COLO668 (cell line): ENCODE results near the gene TCP11.

Experiments
- DNase-seq: peaks from one replicate; lab custom pipeline; 2025; ENCODE audit not compliant: unreplicated experiment; lab: John Stamatoyannopoulos, UW

The TCP11 gene

GRCh38 chr6:35141007-35141655, at the start of gene TCP11:
TSS of gene TCP11 (minus strand) at chr6:35141339. CDS start at chr6:35140870, 469 bp downstream.
- DNase-seq: no peak

DNA sequence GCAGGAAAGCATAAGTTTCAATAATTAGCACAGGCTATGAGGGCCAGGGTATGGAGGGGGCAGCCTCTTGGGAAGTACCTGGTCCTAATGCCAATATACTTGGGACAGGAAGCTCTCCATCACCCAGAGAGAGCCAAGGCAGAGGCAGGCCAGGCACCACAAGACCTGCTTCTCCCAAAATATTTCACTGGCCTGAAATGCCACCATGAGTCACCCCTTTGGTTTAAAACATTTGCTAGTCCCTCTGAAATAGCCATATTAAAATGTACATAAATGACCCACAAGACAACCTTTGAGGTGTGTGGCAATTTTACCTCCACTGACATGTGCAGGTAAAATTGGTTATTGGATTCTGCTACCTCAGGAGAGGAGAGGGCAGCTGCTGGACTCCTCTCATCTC, 49.2 kb upstream of the TCP11 start:
- no peak for DNase-seq

DNA sequence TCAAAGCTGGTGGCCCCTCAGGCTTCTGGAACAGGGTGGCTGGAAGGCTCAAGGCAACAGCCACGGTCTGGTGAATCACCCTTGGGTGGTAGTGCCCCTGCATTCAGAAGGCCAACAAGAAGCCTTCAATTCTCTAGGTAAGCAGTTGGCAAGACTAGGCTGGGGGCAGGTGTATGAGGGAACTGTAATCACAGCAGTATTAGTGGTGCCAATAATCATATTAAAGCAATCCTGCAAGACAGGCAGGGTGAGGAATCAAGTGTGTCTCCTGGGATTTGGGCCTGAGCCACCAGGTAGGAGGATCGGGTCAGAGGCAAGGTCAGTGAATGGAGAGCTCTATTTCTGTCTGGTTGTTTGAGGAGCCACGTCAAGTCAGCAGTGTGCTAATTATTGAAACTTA, 47.7 kb upstream of the TCP11 start:
- DNase-seq: no peak

DNA sequence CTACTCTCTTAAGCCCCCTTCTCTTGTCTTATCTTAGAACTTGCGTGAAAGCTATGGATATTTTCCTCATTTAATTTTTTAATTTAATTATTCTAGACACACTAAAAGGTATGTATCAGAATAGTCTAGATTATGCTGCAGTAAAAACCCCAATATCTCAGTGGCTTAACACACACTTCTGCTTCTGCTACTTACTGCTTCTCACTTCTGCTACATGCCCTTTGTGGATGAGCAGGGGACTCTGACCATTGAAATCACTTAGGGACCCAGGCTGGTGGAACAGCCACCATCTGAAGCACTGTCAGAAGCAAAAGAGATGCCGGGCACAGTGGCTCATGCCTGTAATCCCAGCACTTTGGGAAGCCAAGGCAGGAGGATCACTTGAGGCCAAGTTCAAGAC, 45.4 kb upstream of the TCP11 start:
- DNase-seq: no peak

- DNase-seq: no peak
Observed at GRCh38 chr6:35185971-35186370, 44.8 kb upstream of the TCP11 start.

DNA sequence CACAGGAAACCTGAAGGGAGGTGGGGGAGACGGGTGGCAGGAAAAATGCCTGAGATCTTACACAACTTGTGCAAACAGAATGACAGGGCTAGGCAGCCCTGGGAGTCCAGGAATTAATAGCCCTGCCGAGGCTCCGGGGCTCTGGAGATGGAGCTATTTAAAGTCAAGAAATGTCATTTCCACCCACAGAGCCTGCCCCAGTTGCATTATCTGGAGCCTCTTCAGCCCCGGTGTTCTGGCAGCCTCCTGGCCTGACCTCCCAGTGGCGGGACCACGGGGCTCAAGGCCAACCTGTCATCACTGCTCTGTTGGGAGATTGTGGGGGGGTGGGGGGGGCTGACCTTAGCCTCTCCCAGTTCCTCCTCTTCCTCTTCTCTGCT, 44.2 kb upstream of the TCP11 start:
- no peak for DNase-seq

- no peak for DNase-seq
Observed at GRCh38 chr6:35184580-35185301, 43.6 kb upstream of the TCP11 start.

DNA sequence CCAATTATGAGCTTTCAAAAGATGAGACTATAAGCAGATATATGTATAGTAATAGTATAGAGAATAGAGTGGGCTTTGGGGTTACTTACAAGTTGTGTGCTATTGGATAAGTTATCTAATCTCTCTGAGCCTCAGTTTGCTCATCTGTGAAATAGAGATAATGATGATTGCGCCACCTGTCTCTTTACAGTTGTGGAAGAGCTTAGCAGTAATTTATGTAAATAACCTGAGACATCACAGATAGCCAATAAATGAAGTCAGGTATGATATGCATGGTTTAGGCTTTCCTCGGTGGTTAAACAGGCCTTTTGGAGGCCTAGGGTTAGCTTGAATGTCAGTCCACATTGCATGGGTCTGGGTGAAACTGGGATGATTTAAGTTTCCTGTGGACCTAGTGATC, 42.8 kb upstream of the TCP11 start:
- no peak for DNase-seq

DNA sequence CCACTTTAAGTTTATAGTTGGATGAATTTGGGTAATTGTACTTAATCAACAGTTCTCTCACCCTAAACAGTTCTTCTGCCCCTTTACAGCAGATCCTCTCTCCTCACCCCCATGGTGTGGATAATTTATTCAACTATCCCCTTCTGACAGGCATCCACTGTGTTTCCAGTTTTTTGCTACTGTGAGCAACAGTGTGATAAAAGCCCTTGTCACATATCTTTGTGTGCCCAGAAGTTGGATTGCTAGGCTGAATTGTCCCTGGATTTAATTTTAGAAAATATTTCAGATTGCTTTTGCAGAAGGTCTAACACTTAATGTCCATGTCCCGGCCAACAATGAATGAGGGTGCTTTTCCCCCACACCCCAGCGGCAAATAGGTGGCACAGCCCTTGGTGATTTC, 42.1 kb upstream of the TCP11 start:
- no peak for DNase-seq

DNA sequence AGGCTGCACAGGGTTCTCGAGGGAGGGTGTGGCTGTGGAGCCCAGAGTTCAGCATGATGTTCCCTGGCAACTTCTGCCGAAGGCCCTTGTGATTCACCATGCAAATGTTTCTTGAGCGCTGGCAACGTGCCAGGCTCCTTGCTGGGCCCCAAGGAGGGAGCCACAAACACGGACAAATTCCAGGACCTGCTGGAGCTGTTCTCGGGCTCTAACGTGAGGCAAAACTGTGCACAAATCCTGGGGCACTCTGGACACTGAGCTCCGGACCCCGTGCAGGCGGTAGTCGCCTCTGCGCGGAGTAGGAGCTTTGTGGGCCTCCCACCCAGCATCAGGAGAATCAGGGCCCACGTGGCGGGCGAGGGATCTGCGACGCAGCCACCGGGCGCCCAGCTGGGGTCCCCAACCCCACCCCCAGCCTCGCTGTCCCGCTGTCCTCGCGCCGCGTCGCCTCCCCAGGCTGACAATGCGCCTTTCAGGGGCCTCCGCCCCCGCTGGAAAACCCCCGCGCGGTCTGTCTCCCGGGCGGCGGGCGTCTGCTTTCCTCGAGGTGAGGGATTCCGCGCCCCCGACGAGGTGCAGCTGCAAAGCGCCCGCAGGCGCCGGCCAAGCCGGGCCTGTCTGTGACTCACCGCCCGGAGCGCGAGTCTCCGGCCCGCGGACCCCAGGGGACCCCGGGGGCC, 40.9 kb upstream of the TCP11 start:
- DNase-seq: peak; percentile 41

DNA sequence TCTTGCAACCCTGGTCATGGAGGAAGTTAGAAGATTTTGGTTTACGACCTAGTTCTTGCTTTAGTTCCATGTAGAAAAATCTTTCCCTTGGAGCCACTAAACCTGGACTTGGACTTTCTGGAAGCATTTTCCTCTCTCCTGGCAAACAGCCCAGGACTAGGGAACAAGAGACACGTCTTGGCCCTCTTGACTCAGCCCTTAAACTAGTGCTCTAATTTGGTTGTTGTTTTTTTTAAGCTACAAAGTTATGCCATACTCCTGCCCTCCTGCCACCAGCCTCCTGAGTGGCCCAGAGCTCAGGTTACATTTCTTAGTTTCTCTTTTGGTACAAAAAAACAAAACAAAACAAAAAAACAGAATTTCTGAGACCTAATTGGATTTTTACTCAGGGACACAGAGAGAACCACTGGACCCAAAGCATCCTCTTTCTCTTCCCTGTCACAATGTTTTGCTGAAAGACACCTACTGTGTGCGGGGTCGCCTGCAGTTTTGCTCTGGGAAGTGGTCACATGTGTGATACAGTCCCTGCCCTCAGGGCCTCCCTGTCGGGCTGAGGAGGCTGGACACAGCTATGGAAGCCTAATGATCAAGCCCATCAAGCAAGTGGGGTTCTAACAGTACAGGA, 40.3 kb upstream of the TCP11 start:
- no peak for DNase-seq

GRCh38 chr6:35179901-35180535, 38.9 kb upstream of the TCP11 start:
- no peak for DNase-seq

GRCh38 chr6:35178932-35179832, 38.0 kb upstream of the TCP11 start:
- DNase-seq: no peak

GRCh38 chr6:35178012-35178411, 36.9 kb upstream of the TCP11 start:
- DNase-seq: no peak

GRCh38 chr6:35177596-35177995, 36.5 kb upstream of the TCP11 start:
- DNase-seq: no peak

GRCh38 chr6:35177157-35177556, 36.0 kb upstream of the TCP11 start:
- DNase-seq: no peak

DNA sequence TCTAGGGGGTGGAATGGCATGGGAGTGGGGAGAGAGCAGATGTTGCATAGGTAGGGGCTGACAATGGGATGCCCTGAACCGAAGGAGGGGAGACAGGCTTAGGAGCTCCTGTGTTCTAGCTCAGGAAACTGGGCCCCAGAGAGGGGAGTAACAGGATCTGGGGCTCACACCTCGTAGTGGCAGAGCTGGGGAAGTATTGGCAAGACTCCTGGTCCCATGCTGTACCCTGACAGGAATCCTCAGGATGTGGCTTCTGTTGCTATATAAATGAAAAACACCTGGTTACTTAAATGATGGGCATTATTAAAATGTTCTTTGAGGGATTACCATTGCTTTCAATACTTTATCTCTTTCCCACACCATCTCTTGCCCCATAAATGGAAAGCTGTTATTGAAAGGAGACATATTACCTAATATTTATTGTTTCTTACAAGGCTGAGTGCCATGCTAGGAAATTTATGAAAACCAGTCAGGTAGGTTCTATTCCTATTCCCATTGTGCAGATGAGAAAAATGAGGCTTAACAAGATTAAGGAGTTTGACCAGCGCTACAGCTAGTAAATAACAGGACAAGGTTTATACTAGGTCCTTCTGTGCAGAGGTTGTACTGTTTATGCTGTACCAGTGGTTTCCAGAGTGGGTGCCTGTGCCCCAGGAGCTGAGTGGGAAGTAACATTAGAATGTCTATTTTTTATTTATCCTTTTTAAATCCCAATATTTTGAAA, 35.3 kb upstream of the TCP11 start:
- no peak for DNase-seq

GRCh38 chr6:35174501-35174900, 33.4 kb upstream of the TCP11 start:
- no peak for DNase-seq

- no peak for DNase-seq
Observed at GRCh38 chr6:35174088-35174434, 32.9 kb upstream of the TCP11 start.
